ENCODE results near the gene DDA1.
"Not testable (repeated sequence)": the region's sequence is repeated elsewhere in the genome, so short reads cannot be mapped to it uniquely, and the experiment has no call there.

The DDA1 gene

GRCh38 chr19:17359905-17360800 is 50.8 kb downstream of the DDA1 start:
- FAIRE-seq (no peak), DNase-seq (ENCODE audit: insufficient read length, low spot score) (no peak)
- TF ChIP-seq CTCF (IDR thresholded peaks at IDR 0.05; ENCODE audit: insufficient read depth, missing control alignments): no peak

- not testable (repeated sequence) for DNase-seq (ENCODE audit: insufficient read length, low spot score); FAIRE-seq
Observed at GRCh38 chr19:17363852-17364605, 54.7 kb downstream of the DDA1 start.

- FAIRE-seq (no peak), DNase-seq (ENCODE audit: insufficient read length, low spot score) (no peak)
Observed at GRCh38 chr19:17365361-17365760, 56.0 kb downstream of the DDA1 start.

GRCh38 chr19:17370026-17370587 is 60.7 kb downstream of the DDA1 start:
- DNase-seq (ENCODE audit: insufficient read length, low spot score) (no peak), FAIRE-seq (no peak)

More at GRCh38 chr19:17365361-17365760, 56.0 kb downstream of the DDA1 start:
- no peak for TF ChIP-seq CTCF (IDR thresholded peaks at IDR 0.05; ENCODE audit: insufficient read depth, missing control alignments)

More at GRCh38 chr19:17370026-17370587, 60.7 kb downstream of the DDA1 start:
- no peak for TF ChIP-seq CTCF (IDR thresholded peaks at IDR 0.05; ENCODE audit: insufficient read depth, missing control alignments)

Measured in D721Med (cell line).